Fibroblast of skin of right biceps (primary cell): Measurements from ENCODE around the gene RHOV.

Experiments
- DNase-seq: peaks from one replicate; pipeline ENCODE4 v3.0.0-alpha.2; 2013

Gene RHOV

DNA sequence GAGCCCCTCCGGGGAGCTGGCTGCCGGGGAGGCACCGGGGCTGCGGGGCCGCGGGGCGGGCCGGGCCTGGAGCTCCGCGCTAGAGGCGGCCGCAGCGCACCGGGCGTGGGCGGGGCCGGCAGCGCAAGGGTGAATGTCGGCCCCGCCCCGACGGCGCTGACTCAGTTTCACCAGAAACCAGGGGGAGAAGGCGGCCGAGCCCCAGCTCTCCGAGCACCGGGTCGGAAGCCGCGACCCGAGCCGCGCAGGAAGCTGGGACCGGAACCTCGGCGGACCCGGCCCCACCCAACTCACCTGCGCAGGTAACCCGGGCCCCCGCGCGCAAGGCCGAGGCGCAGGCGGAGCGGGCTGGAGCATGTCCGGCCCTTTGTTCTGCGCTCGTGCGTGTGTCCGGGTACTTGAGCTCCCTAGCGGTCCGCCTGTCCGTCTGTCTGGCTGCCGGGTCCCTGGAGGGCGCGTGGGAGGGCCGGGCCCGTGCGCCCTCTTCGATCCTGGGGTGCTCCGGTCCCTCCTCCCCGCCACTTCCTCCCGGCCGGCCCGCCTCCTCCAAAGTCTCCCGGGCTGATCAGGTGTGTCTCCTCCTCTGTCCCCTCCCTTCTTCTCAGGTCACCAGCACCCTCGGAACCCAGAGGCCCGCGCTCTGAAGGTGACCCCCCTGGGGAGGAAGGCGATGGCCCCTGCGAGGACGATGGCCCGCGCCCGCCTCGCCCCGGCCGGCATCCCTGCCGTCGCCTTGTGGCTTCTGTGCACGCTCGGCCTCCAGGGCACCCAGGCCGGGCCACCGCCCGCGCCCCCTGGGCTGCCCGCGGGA lies 29.9 kb downstream of the RHOV start, which contains the start of gene SPINT1:
Gene SPINT1 (plus strand): TSS at position 164 of the 811 bp plus-strand sequence. CDS start 507 bp downstream, at position 671.
- DNase-seq = no peak

GRCh38 chr15:40843261-40843884 lies 30.7 kb downstream of the RHOV start:
- DNase-seq = no peak

GRCh38 chr15:40841741-40842140 lies 32.3 kb downstream of the RHOV start:
- no peak for DNase-seq

DNA sequence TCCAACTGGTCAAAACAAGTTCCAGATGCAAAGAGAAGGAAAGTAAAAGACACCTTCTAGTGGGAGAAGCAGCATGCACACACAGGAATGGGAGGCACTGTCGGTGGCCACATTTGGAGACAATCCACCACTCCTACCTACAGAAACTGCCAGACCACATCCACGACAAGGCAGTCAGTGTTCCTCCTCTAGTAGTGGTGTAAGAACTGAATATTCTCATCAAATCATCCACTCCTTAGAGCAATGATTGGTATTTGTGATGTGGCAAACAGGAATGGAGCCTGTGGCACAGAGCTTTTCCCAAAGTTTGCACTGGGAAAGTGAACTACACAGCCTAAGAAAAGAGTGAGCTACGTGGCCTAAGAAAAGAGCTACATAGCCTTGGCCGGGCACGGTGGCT lies 35.3 kb downstream of the RHOV start:
- DNase-seq = no peak

DNA sequence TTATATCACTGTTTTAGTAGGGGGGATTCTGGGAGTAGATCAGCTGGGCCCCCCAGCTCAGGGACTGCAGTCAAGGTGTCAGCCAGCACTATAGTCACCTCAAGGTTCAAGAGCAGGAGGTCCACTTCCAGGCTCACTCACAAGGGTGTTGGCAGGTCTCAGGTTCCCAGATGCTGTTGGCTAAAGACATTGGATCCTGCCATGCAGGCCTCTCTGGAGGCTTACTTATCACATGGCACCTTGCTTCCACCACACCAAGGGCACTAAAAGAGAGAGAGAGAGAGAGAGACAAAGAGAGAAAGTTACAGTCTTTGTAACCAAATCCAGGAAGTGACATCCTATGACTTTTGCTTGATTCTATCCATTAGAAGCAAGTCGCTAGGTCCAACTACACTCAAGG lies 38.0 kb downstream of the RHOV start:
- no peak for DNase-seq

DNA sequence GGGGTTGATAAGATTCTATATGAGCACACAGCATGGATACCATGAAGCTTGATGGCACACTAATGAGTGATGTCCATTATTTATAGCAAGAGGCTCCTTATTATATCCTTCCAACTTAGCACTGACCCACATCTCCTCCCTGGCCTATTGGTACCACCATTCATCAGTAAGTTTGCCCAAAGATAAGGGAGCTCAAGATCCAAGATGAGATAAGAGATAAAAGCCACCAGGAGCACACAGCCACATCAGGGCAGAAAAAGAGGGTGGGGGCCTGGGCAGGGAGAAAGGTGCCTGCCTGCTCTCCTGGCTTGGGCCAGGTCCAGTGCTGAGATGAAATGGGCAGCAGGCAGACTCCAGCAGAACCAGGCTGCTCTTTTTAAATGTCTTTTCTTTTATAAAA lies 41.1 kb downstream of the RHOV start:
- DNase-seq = no peak

- DNase-seq = no peak
Observed at GRCh38 chr15:40831861-40832260, 42.2 kb downstream of the RHOV start.

- DNase-seq = no peak
Observed at GRCh38 chr15:40830884-40831283, 43.1 kb downstream of the RHOV start.

DNA sequence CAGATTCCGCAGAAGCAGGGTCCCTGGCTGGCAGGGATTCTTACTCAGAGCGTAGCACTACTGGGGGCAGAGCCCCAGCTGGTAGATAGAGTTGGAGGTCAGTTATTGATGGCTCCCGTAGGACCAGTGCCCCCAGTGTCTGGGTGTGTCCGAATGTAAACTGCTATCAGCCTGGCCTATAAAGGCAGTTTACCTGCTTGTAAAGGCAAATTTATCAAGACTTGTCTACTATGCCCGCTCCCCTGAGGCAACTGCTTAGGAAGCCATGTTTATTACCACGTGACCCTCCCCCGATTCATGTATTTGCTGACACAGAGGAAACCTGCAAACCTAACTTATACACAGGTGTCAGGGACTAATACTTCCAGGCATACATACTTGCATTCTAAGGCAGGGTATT lies 44.9 kb downstream of the RHOV start:
- DNase-seq = no peak

- no peak for DNase-seq
Observed at GRCh38 chr15:40828447-40829036, 45.5 kb downstream of the RHOV start, which contains the start of gene PPP1R14D. TSS of gene PPP1R14D (minus strand) at chr15:40828708. CDS start at chr15:40828641, 67 bp downstream.

DNA sequence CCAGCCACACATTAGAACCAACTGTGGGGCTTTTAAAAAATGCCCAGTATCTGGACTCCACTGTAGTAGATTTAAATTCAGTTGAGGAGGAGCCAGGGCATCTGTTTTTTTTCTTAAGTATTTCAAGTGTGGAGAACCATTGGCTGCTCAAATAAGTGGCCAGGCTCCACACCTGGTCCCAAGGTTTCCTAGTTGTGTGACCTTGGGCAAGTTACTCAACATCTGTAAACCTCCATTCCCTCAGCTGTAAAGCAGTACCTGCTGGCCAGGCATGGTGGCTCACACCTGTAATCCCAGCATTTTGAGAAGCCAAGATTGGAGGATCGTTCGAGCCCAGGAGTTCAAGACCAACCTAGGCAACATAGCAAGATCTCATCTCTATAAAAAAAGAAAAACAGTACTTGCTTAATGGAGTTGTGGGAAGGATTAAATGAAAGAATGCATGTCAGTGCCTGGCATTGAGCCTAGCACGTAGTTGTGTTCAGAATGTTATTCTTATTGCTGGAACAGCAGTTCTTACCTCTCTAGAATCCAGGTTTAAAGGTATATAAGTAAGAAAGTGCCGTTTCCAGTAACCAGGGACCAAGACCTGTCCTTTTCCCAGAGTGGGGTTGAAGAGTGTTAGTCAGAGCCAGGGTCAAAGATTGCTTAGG lies 47.5 kb downstream of the RHOV start:
- no peak for DNase-seq

DNA sequence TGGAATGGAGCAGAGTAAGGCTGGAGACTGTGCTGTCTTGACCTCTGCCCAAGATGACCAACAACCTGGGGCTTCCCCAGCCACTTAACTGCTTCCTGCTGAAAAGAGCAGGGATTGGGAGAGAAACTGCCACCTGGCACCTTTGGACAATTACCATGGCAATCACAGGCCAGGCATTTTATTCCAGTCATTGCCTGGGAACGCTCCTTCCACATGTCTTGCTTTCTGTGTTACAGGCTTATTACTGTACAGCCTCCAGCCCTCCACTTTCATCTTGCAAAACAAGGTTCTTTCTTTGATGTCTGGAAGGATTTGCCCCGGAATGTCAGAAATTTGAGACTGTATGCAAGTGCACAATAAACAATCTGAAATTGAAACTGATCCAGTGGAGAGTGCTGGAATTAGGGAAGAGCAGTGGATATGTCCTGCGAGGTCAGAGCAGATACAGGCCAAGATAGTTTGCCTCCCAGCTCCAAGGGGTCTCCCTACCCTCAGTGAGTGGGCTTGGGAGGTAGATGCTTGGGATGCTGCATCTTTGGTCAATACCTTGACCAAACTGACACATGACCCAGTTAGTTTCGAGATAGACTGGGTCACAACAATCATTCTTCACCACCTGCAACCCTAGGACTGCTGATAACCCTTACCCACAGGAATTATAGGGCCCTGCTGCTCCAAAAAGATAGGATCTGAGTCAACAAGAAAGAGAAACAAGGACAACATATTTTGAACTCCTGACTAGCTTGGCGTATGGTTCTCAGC lies 48.2 kb downstream of the RHOV start:
- no peak for DNase-seq

DNA sequence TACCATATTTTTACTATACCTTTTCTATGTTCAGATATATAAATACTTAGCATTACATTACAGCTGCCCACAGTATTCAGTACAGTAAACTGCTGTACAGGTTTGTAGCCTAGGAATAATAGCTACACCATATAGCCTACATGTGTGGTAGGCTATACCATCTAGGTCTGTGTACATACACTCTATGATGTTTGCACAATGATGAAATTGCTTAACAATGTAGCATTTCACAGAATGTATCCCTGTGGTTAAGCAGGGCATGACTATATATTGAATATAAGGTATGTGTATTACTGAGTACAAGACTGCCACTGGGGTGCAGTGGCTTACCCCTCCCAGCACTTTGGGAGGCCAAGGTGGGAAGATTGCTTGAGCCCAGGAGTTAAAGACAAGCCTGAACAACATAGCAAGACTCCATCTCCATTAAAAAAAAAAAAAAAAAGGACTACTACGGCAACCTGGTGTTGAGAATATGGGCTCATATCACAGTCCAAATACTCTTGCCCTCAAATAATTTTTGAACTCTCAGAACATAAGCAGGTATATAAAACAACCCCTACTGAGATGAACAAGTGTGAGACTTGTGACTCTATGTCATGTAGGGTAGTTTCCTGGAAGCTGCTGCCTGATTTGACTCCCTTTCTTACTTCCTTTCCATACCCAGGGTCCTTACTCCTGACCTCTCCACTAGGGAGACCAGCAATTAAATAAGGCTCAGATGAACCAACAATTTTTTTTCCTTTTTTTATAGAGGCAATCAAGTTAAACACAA lies 50.3 kb downstream of the RHOV start:
- DNase-seq = no peak
